Fibroblast of lung (primary cell): Measurements from ENCODE around the gene RBBP8. TPM values are rescaled to one million over a fixed set of nuclear protein-coding genes. Genes with fewer than 3 reads are reported as not detected.
A peak's percentile ranks its signal among the peaks of the same experiment; 100 is the strongest.

Source experiments
- DNase-seq, 2 donors: peaks; one replicate each; pipeline versions ENCODE4 v3.0.0 to v3.0.0-alpha.2; 2010; ENCODE audit warnings: low read depth in 2 of 2
- H2AFZ ChIP-seq: 2 replicates; pipeline ENCODE4 v1.5.1; 2012; ENCODE audit warnings: low read length, control low read depth, inconsistent platforms
- H3K27ac ChIP-seq: 2 replicates; pipeline ENCODE4 v1.5.1; 2011; ENCODE audit warnings: low read length, control low read depth; ENCODE audit not compliant: insufficient read depth
- H3K27me3 ChIP-seq: 2 replicates; pipeline ENCODE4 v1.5.1; 2011; ENCODE audit warnings: mild to moderate bottlenecking, low read length; ENCODE audit not compliant: control insufficient read depth, insufficient read depth
- H3K36me3 ChIP-seq: 2 replicates; pipeline ENCODE4 v1.5.1; 2011; ENCODE audit warnings: low read length; ENCODE audit not compliant: control insufficient read depth, insufficient read depth
- H3K4me1 ChIP-seq: 2 replicates; pipeline ENCODE4 v1.5.1; 2011; ENCODE audit warnings: low read length; ENCODE audit not compliant: control insufficient read depth, insufficient read depth; ENCODE audit errors: extremely low read depth
- H3K4me2 ChIP-seq: 2 replicates; pipeline ENCODE4 v1.5.1; 2011; ENCODE audit warnings: low read length, control low read depth; ENCODE audit not compliant: insufficient read depth; ENCODE audit errors: extremely low read depth
- H3K4me3 ChIP-seq, 4 experiments: fragments of 200-600 bp in 1 of 4; sonication (generic) in 1 of 4; replicated peaks in 1 of 4; 2 replicates each; pipeline ENCODE4 v1.5.1; 2011 to 2016; ENCODE audit warnings: low read length in 4 of 4, low read depth in 3 of 4, mild to moderate bottlenecking in 3 of 4, control low read depth in 2 of 4, inconsistent platforms in 1 of 4, mixed read lengths in 1 of 4; ENCODE audit not compliant: insufficient read depth in 1 of 4; ENCODE audit errors: control extremely low read depth in 1 of 4
- H3K79me2 ChIP-seq: 2 replicates; pipeline ENCODE4 v1.5.1; 2012; ENCODE audit warnings: mild to moderate bottlenecking, low read length, inconsistent platforms; ENCODE audit not compliant: control insufficient read depth, insufficient read depth
- H3K9ac ChIP-seq: 2 replicates; pipeline ENCODE4 v1.5.1; 2011; ENCODE audit warnings: mild to moderate bottlenecking, low read length, control low read depth; ENCODE audit not compliant: insufficient read depth
- H3K9me3 ChIP-seq: 2 replicates; pipeline ENCODE4 v1.5.1; 2012; ENCODE audit warnings: low read depth, low read length; ENCODE audit not compliant: control insufficient read depth, insufficient read depth
- H4K20me1 ChIP-seq: 2 replicates; pipeline ENCODE4 v1.5.1; 2011; ENCODE audit warnings: low read length; ENCODE audit not compliant: control insufficient read depth, insufficient read depth; ENCODE audit errors: extremely low read depth
- CTCF ChIP-seq, 2 donors: IDR thresholded peaks in 1 of 2; conservative IDR thresholded peaks in 1 of 2; 1 replicate in 1 of 2; 2 replicates in 1 of 2; pipeline ENCODE4 v1.5.1; 2011 to 2012; ENCODE audit warnings: low read length in 2 of 2, control low read depth in 1 of 2, inconsistent platforms in 1 of 2, low read depth in 1 of 2, mild to moderate bottlenecking in 1 of 2
- EZH2 ChIP-seq: IDR thresholded peaks from 2 replicates; pipeline ENCODE4 v1.5.1; 2012; ENCODE audit warnings: low read length, control low read depth, mild to moderate bottlenecking; ENCODE audit errors: missing control alignments
- polyA plus RNA-seq, 2 donors: library from polyadenylated mRNA; depleted of rRNA in 1 of 2; stranded (reverse) in 1 of 2; unstranded in 1 of 2; fragments of >200 nt; gene quantifications; 2 replicates each; pipeline ENCODE4 v1.2.1, GENCODE V29; 2011 to 2012; ENCODE audit warnings: missing spikeins in 1 of 2
- total RNA-seq: library from RNA; depleted of rRNA; stranded (reverse); fragments of >200 nt; gene quantifications from 2 replicates; pipeline ENCODE4 v1.2.1, GENCODE V29; 2014

RBBP8 gene
- total and polyA plus RNA-seq, 2 donors (not counting 1 experiment from before 2014, with no cell fraction given) = 17.8 to 21.0 TPM

GRCh38 chr18:23067236-23067635 is 134.1 kb downstream of the RBBP8 start:
- DNase-seq = peak; percentile 23 to 26
- H3K9me3 ChIP-seq = no peaks in the 10 kb centered on the region
- H3K9ac ChIP-seq = no peak overlapping the region
- no peaks in the 10 kb centered on the region for H4K20me1 ChIP-seq
- no peaks in the 10 kb centered on the region for H3K27me3 ChIP-seq
- no peaks in the 10 kb centered on the region for H3K36me3 ChIP-seq
- H3K79me2 ChIP-seq = no peaks in the 10 kb centered on the region
- H3K4me2 ChIP-seq = no peak overlapping the region
- H3K4me3 ChIP-seq = no peak overlapping the region
- H3K4me1 ChIP-seq = no peaks in the 10 kb centered on the region
- no peak overlapping the region for H3K27ac ChIP-seq
- no peak overlapping the region for H2AFZ ChIP-seq
- TF ChIP-seq EZH2 (no peak), CTCF (conservative IDR thresholded peaks at IDR 0.05 in 1 of 2, IDR thresholded peaks at IDR 0.05 in 1 of 2; ENCODE audit: low read depth in 1 of 2, low read length in 2 of 2) (no peak)

GRCh38 chr18:23068011-23068410 is 134.9 kb downstream of the RBBP8 start:
- Histone ChIP-seq H3K9me3 (no peaks in the 10 kb centered on the region), H3K27me3 (no peaks in the 10 kb centered on the region), H3K27ac (no peak overlapping the region), H3K4me1 (no peaks in the 10 kb centered on the region), H3K79me2 (no peaks in the 10 kb centered on the region), H4K20me1 (no peaks in the 10 kb centered on the region), H2AFZ (no peak overlapping the region), H3K4me3 (no peak overlapping the region), H3K36me3 (no peaks in the 10 kb centered on the region), H3K4me2 (no peak overlapping the region), H3K9ac (no peak overlapping the region)
- TF ChIP-seq EZH2 = no peak
- TF ChIP-seq CTCF (conservative IDR thresholded peaks at IDR 0.05 in 1 of 2, IDR thresholded peaks at IDR 0.05 in 1 of 2; ENCODE audit: low read depth in 1 of 2, low read length in 2 of 2) = no peak
- DNase-seq = no peak

GRCh38 chr18:23068570-23069310 is 135.6 kb downstream of the RBBP8 start:
- no peaks in the 10 kb centered on the region for H3K36me3 ChIP-seq
- H4K20me1 ChIP-seq = no peaks in the 10 kb centered on the region
- no peaks in the 10 kb centered on the region for H3K79me2 ChIP-seq
- no peaks in the 10 kb centered on the region for H3K4me1 ChIP-seq
- H3K27ac ChIP-seq = no peak overlapping the region
- H3K9me3 ChIP-seq = no peaks in the 10 kb centered on the region
- no peak overlapping the region for H3K4me2 ChIP-seq
- no peak for TF ChIP-seq EZH2
- no peaks in the 10 kb centered on the region for H3K27me3 ChIP-seq
- DNase-seq = no peak
- H2AFZ ChIP-seq = no peak overlapping the region
- H3K9ac ChIP-seq = no peak overlapping the region
- H3K4me3 ChIP-seq = no peak overlapping the region
